Parathyroid adenoma (tissue), 2 donors: ENCODE results near the gene USP28.
A peak's percentile ranks its signal among the peaks of the same experiment; 100 is the strongest.
"Not testable (repeated sequence)": the region's sequence is repeated elsewhere in the genome, so short reads cannot be mapped to it uniquely, and the experiment has no call there.

Source experiments
- H2AFZ ChIP-seq: fragments of 300-600 bp; sonication (generic); one replicate; pipeline ENCODE4 v1.7.0; 2017; ENCODE audit warnings: antibody characterized with exemption, mild to moderate bottlenecking
- H3K27ac ChIP-seq: fragments of 300-600 bp; sonication (generic); one replicate; pipeline ENCODE4 v1.7.0; 2017
- H3K27me3 ChIP-seq: fragments of 300-600 bp; sonication (generic); one replicate; pipeline ENCODE4 v1.7.0; 2017; ENCODE audit warnings: low read length; ENCODE audit not compliant: control insufficient read depth, insufficient read depth
- H3K36me3 ChIP-seq: fragments of 300-600 bp; sonication (generic); one replicate; pipeline ENCODE4 v1.7.0; 2017; ENCODE audit warnings: low read length; ENCODE audit not compliant: control insufficient read depth, insufficient read depth
- H3K4me1 ChIP-seq: fragments of 300-600 bp; sonication (generic); one replicate; pipeline ENCODE4 v1.7.0; 2017; ENCODE audit warnings: control low read depth
- H3K4me2 ChIP-seq: fragments of 300-600 bp; sonication (generic); one replicate; pipeline ENCODE4 v1.7.0; 2017; ENCODE audit warnings: low read length
- H3K4me3 ChIP-seq: fragments of 300-600 bp; sonication (generic); one replicate; pipeline ENCODE4 v1.7.0; 2017; ENCODE audit warnings: low read depth, low read length
- H3K79me2 ChIP-seq: fragments of 300-600 bp; sonication (generic); one replicate; pipeline ENCODE4 v1.7.0; 2017; ENCODE audit warnings: control low read depth
- H3K9ac ChIP-seq: fragments of 300-600 bp; sonication (generic); one replicate; pipeline ENCODE4 v1.7.0; 2017; ENCODE audit warnings: mild to moderate bottlenecking
- H3K9me3 ChIP-seq: fragments of 300-600 bp; sonication (generic); one replicate; pipeline ENCODE4 v1.7.0; 2017; ENCODE audit warnings: low read length; ENCODE audit not compliant: control insufficient read depth
- TF ChIP-seq, protein P1 (sequence below): fragments of 300-600 bp; sonication (generic); IDR thresholded peaks from one replicate; pipeline ENCODE4 v1.7.0; 2017; ENCODE audit warnings: antibody characterized with exemption, mild to moderate bottlenecking
- donor health status: primary hyperparathyroidism.

The USP28 gene, protein sequence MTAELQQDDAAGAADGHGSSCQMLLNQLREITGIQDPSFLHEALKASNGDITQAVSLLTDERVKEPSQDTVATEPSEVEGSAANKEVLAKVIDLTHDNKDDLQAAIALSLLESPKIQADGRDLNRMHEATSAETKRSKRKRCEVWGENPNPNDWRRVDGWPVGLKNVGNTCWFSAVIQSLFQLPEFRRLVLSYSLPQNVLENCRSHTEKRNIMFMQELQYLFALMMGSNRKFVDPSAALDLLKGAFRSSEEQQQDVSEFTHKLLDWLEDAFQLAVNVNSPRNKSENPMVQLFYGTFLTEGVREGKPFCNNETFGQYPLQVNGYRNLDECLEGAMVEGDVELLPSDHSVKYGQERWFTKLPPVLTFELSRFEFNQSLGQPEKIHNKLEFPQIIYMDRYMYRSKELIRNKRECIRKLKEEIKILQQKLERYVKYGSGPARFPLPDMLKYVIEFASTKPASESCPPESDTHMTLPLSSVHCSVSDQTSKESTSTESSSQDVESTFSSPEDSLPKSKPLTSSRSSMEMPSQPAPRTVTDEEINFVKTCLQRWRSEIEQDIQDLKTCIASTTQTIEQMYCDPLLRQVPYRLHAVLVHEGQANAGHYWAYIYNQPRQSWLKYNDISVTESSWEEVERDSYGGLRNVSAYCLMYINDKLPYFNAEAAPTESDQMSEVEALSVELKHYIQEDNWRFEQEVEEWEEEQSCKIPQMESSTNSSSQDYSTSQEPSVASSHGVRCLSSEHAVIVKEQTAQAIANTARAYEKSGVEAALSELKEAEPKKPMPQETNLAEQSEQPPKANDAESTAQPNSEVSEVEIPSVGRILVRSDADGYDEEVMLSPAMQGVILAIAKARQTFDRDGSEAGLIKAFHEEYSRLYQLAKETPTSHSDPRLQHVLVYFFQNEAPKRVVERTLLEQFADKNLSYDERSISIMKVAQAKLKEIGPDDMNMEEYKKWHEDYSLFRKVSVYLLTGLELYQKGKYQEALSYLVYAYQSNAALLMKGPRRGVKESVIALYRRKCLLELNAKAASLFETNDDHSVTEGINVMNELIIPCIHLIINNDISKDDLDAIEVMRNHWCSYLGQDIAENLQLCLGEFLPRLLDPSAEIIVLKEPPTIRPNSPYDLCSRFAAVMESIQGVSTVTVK

DNA sequence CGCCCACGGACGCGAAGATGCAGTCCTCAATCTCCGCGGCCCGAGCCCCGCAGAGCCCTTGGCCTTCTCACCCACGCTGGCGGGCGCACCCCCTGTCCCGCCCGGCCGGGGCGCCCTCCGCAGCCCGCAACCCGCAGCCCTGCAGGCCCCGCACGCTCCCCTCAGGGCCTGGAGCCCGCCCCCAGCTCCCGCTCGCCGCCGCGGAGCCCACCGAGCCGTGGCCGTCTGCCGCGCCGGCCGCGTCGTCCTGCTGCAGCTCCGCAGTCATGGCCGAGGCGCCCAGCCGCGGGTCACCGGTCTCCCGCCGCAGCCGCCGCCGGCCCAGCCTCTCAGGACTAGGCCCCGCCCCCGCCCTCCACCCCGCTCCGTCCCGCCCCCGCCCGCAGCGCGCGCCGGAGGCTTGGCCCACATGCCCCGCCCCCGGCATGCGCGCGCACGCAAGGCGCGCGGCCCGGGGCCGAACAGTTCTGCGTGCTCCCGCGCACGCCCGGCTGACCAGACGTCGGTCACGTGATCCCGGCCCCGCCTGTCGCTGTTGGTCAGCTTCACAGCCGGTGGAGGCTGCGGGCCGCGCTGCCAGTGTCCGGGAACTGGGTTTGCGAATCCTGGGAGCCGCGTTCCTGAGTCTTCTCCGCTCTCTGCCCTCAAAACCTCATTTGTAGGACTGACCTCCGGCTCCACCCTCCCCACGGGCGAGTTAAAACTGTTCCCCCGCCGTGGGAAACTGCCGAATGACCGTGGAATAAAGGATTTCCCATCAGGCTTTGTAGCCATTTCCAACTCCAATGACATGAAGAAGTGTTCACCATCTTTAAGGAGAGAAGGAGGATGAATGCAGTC, at the start of gene USP28:
Gene USP28, minus strand, starts transcription at position 339 of the 840 bp plus-strand sequence. Its CDS starts 71 bp downstream, at position 268.
- H3K4me3 ChIP-seq = peak within 1 kb of the TSS; percentile 64
- H3K27me3 ChIP-seq = no peaks in the 10 kb centered on the region
- H3K36me3 ChIP-seq = no peaks in the 10 kb centered on the region
- TF ChIP-seq, protein P1, sequence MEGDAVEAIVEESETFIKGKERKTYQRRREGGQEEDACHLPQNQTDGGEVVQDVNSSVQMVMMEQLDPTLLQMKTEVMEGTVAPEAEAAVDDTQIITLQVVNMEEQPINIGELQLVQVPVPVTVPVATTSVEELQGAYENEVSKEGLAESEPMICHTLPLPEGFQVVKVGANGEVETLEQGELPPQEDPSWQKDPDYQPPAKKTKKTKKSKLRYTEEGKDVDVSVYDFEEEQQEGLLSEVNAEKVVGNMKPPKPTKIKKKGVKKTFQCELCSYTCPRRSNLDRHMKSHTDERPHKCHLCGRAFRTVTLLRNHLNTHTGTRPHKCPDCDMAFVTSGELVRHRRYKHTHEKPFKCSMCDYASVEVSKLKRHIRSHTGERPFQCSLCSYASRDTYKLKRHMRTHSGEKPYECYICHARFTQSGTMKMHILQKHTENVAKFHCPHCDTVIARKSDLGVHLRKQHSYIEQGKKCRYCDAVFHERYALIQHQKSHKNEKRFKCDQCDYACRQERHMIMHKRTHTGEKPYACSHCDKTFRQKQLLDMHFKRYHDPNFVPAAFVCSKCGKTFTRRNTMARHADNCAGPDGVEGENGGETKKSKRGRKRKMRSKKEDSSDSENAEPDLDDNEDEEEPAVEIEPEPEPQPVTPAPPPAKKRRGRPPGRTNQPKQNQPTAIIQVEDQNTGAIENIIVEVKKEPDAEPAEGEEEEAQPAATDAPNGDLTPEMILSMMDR = no peak
- H3K4me1 ChIP-seq = no peaks in the 10 kb centered on the region
- H3K9ac ChIP-seq = peak within 1 kb of the TSS; percentile 67
- H3K4me2 ChIP-seq = peak within 1 kb of the TSS; percentile 84
- peak within 1 kb of the TSS; percentile 93 for H2AFZ ChIP-seq
- H3K9me3 ChIP-seq = no peaks in the 10 kb centered on the region
- H3K79me2 ChIP-seq = peaks cover 2% of the 10 kb centered on the region
- peak within 1 kb of the TSS; percentile 97 for H3K27ac ChIP-seq

DNA sequence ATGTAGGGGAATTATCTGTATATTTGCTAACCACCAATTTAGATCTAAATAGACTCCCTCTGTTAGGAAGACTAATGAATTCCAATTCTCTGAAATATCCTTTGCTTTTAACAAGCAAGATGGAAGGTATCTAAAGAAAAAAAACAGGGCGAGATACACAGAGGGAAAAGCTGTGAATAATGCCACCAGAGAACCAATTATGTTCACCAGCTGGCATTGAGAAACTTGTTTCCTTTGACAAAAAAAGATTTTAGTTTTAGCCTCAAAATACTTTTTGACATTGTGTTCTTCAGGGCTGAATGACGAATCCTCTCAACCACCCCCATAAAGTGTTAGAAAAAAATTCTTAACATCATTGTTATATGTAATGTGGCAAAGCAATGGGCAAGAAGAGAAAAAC, 48.2 kb upstream of the USP28 start:
- no peak overlapping the region for H2AFZ ChIP-seq

DNA sequence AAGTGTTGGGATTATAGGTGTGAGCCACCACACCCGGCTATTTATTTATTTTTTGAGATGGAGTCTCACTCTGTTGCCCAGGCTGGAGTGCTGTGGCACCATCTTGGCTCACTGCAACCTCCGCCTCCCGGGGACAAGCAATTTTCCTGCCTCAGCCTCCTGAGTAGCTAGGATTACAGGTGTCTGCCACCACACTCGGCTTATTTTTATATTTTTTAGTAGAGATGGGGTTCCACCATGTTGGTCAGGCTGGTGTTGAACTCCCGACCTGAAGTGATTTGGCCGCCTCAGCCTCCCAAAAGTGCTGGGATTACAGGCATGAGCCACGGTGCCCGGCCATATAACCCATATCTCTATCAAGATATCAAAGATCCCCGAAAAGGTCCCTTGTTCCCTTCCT, 36.1 kb upstream of the USP28 start:
- not testable (repeated sequence) for H3K9me3 ChIP-seq, H3K79me2 ChIP-seq, H3K36me3 ChIP-seq, H3K9ac ChIP-seq, H3K4me3 ChIP-seq, H3K27me3 ChIP-seq, H3K4me1 ChIP-seq, H3K4me2 ChIP-seq, H2AFZ ChIP-seq, H3K27ac ChIP-seq

More for the DNA sequence above, 48.2 kb upstream of the USP28 start:
- Histone ChIP-seq H3K9me3 (no peaks in the 10 kb centered on the region), H3K4me1 (no peaks in the 10 kb centered on the region), H3K4me3 (no peak overlapping the region), H3K27ac (no peak overlapping the region), H3K4me2 (no peak overlapping the region), H3K27me3 (no peaks in the 10 kb centered on the region), H3K9ac (no peak overlapping the region), H3K36me3 (no peaks in the 10 kb centered on the region), H3K79me2 (no peaks in the 10 kb centered on the region)
- TF ChIP-seq, protein P1 = no peak

DNA sequence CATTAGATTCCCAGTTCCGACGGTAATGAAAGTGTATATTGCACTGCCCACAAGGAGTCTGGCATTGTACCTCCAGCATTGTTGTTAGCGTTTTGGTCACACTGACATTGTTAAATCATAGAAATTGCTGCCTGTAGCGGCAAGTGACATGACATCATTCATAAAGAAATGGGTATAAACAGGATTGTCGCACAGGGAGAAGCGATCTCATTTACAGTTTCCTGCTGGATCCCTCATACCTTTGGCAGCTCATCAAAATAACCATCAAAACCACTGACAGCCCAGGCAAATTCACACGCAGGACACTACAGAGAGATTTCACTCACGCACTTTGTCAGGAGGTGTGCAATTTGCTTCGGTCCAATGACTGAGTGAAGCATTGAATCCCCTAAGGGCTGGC, 32.7 kb upstream of the USP28 start:
- no peaks in the 10 kb centered on the region for H3K27me3 ChIP-seq
- H3K36me3 ChIP-seq = no peaks in the 10 kb centered on the region
- H3K9ac ChIP-seq = no peak overlapping the region
- no peaks in the 10 kb centered on the region for H3K4me1 ChIP-seq
- H3K79me2 ChIP-seq = no peaks in the 10 kb centered on the region
- no peaks in the 10 kb centered on the region for H3K9me3 ChIP-seq
- no peak overlapping the region for H2AFZ ChIP-seq
- H3K4me3 ChIP-seq = no peak overlapping the region
- no peak overlapping the region for H3K4me2 ChIP-seq
- TF ChIP-seq, protein P1 = no peak
- H3K27ac ChIP-seq = no peak overlapping the region
